ENCODE data around the gene PDZK1IP1. TPM values are rescaled to one million over a fixed set of nuclear protein-coding genes. Genes with fewer than 3 reads are reported as not detected.

The PDZK1IP1 gene
- polyA plus RNA-seq, 1 donor from 2014 or later = not detected

- H3F3A ChIP-seq (ENCODE audit: insufficient read depth, low read length, poor library complexity, severe bottlenecking) = no peaks in the 10 kb centered on the region
- peaks cover 2% of the 10 kb centered on the region for H3K27me3 ChIP-seq (ENCODE audit: insufficient read depth, low read depth, low read length)
- no peak overlapping the region for H2AFZ ChIP-seq (ENCODE audit: low read depth, low read length)
- no peaks in the 10 kb centered on the region for H3K9me2 ChIP-seq (ENCODE audit: insufficient read depth, low read length)
- no peaks in the 10 kb centered on the region for H3K79me2 ChIP-seq (replicated peaks; ENCODE audit: insufficient read depth, low read length)
- H3K4me3 ChIP-seq (ENCODE audit: low read length) = no peak overlapping the region
- H4K20me1 ChIP-seq (ENCODE audit: insufficient read depth) = no peaks in the 10 kb centered on the region
- no peak overlapping the region for H3K27ac ChIP-seq (ENCODE audit: low read length)
- TF ChIP-seq EP300 (conservative IDR thresholded peaks at IDR 0.05; ENCODE audit: poor library complexity, severe bottlenecking) = no peak
- no peak for TF ChIP-seq MXI1 (conservative IDR thresholded peaks at IDR 0.05; ENCODE audit: poor library complexity, severe bottlenecking)
- no peak for TF ChIP-seq POLR2AphosphoS5 (IDR thresholded peaks at IDR 0.05)
- no peak for TF ChIP-seq TAF1 (IDR thresholded peaks at IDR 0.05; ENCODE audit: low read depth)
- TF ChIP-seq EZH2 (IDR thresholded peaks at IDR 0.05; ENCODE audit: borderline replicate concordance, insufficient read depth, low read length, poor library complexity, severe bottlenecking) = no peak
- TF ChIP-seq RAD21 (conservative IDR thresholded peaks at IDR 0.05) = no peak
- TF ChIP-seq SMC3 (conservative IDR thresholded peaks at IDR 0.05; ENCODE audit: poor library complexity) = no peak
- TF ChIP-seq CTCF (IDR thresholded peaks at IDR 0.05; ENCODE audit: poor library complexity, severe bottlenecking) = no peak
- TF ChIP-seq, protein P1, sequence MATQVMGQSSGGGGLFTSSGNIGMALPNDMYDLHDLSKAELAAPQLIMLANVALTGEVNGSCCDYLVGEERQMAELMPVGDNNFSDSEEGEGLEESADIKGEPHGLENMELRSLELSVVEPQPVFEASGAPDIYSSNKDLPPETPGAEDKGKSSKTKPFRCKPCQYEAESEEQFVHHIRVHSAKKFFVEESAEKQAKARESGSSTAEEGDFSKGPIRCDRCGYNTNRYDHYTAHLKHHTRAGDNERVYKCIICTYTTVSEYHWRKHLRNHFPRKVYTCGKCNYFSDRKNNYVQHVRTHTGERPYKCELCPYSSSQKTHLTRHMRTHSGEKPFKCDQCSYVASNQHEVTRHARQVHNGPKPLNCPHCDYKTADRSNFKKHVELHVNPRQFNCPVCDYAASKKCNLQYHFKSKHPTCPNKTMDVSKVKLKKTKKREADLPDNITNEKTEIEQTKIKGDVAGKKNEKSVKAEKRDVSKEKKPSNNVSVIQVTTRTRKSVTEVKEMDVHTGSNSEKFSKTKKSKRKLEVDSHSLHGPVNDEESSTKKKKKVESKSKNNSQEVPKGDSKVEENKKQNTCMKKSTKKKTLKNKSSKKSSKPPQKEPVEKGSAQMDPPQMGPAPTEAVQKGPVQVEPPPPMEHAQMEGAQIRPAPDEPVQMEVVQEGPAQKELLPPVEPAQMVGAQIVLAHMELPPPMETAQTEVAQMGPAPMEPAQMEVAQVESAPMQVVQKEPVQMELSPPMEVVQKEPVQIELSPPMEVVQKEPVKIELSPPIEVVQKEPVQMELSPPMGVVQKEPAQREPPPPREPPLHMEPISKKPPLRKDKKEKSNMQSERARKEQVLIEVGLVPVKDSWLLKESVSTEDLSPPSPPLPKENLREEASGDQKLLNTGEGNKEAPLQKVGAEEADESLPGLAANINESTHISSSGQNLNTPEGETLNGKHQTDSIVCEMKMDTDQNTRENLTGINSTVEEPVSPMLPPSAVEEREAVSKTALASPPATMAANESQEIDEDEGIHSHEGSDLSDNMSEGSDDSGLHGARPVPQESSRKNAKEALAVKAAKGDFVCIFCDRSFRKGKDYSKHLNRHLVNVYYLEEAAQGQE (IDR thresholded peaks at IDR 0.05; ENCODE audit: borderline replicate concordance) = no peak
- no peak overlapping the region for H3K4me2 ChIP-seq (ENCODE audit: low read length)
- H3K9me3 ChIP-seq (ENCODE audit: low read length) = no peaks in the 10 kb centered on the region
- H3K36me3 ChIP-seq (ENCODE audit: insufficient read depth, low read length) = no peaks in the 10 kb centered on the region
- no peak overlapping the region for H3K9ac ChIP-seq (ENCODE audit: low read length)
Measured at GRCh38 chr1:47174656-47175020, 15.2 kb downstream of the PDZK1IP1 start.

GRCh38 chr1:47172782-47173181 is 17.1 kb downstream of the PDZK1IP1 start:
- H3K4me3 ChIP-seq (ENCODE audit: low read length) = no peak overlapping the region
- H3K27me3 ChIP-seq (ENCODE audit: insufficient read depth, low read depth, low read length) = no peaks in the 10 kb centered on the region
- H3K4me2 ChIP-seq (ENCODE audit: low read length) = no peak overlapping the region
- no peaks in the 10 kb centered on the region for H3F3A ChIP-seq (ENCODE audit: insufficient read depth, low read length, poor library complexity, severe bottlenecking)
- no peaks in the 10 kb centered on the region for H3K9me2 ChIP-seq (ENCODE audit: insufficient read depth, low read length)
- no peak overlapping the region for H2AFZ ChIP-seq (ENCODE audit: low read depth, low read length)
- TF ChIP-seq RAD21 (conservative IDR thresholded peaks at IDR 0.05) = no peak
- TF ChIP-seq, protein P1 (IDR thresholded peaks at IDR 0.05; ENCODE audit: borderline replicate concordance) = no peak
- no peak for TF ChIP-seq CTCF (IDR thresholded peaks at IDR 0.05; ENCODE audit: poor library complexity, severe bottlenecking)
- no peak for TF ChIP-seq MXI1 (conservative IDR thresholded peaks at IDR 0.05; ENCODE audit: poor library complexity, severe bottlenecking)
- TF ChIP-seq TAF1 (IDR thresholded peaks at IDR 0.05; ENCODE audit: low read depth) = no peak
- no peak for TF ChIP-seq EP300 (conservative IDR thresholded peaks at IDR 0.05; ENCODE audit: poor library complexity, severe bottlenecking)
- TF ChIP-seq SMC3 (conservative IDR thresholded peaks at IDR 0.05; ENCODE audit: poor library complexity) = no peak
- TF ChIP-seq POLR2AphosphoS5 (IDR thresholded peaks at IDR 0.05) = no peak
- no peak for TF ChIP-seq EZH2 (IDR thresholded peaks at IDR 0.05; ENCODE audit: borderline replicate concordance, insufficient read depth, low read length, poor library complexity, severe bottlenecking)
- no peaks in the 10 kb centered on the region for H4K20me1 ChIP-seq (ENCODE audit: insufficient read depth)
- H3K79me2 ChIP-seq (replicated peaks; ENCODE audit: insufficient read depth, low read length) = no peaks in the 10 kb centered on the region
- H3K9me3 ChIP-seq (ENCODE audit: low read length) = no peaks in the 10 kb centered on the region
- no peak overlapping the region for H3K27ac ChIP-seq (ENCODE audit: low read length)
- no peaks in the 10 kb centered on the region for H3K36me3 ChIP-seq (ENCODE audit: insufficient read depth, low read length)
- H3K9ac ChIP-seq (ENCODE audit: low read length) = no peak overlapping the region

All from neural cell (in vitro differentiated cells).